T-helper 1 cell treated with Interleukin-12 subunit alpha and Interleukin-12 subunit beta and Interleukin-4 antibody, amounts not matched to agents 30 μg/mL and 1 μg/mL, for 36 hours (primary cell): ENCODE data around the gene CD300LG.
A peak's percentile ranks its signal among the peaks of the same experiment; 100 is the strongest.

Experiments used
- H3K27ac Mint-ChIP-seq: one replicate; pipeline ENCODE4 v1.8.0; 2021; ENCODE audit warnings: mild to moderate bottlenecking, mixed read lengths
- H3K27me3 Mint-ChIP-seq: one replicate; pipeline ENCODE4 v1.8.0; 2021; ENCODE audit warnings: low read depth, mixed read lengths
- H3K36me3 Mint-ChIP-seq: one replicate; pipeline ENCODE4 v1.8.0; 2021; ENCODE audit warnings: low read depth, mixed read lengths
- H3K4me1 Mint-ChIP-seq: one replicate; pipeline ENCODE4 v1.8.0; 2021; ENCODE audit warnings: low read depth, mixed read lengths
- H3K4me3 Mint-ChIP-seq: one replicate; pipeline ENCODE4 v1.8.0; 2021; ENCODE audit warnings: mild to moderate bottlenecking, moderate library complexity, mixed read lengths
- H3K9me3 Mint-ChIP-seq: one replicate; pipeline ENCODE4 v1.8.0; 2021; ENCODE audit warnings: mixed read lengths

CD300LG gene

GRCh38 chr17:43816336-43817320, 30.3 kb upstream of the CD300LG start:
- Mint-ChIP-seq H3K9me3 (no peaks in the 10 kb centered on the region), H3K4me1 (no peaks in the 10 kb centered on the region), H3K27ac (no peak overlapping the region), H3K27me3 (no peaks in the 10 kb centered on the region), H3K36me3 (no peaks in the 10 kb centered on the region), H3K4me3 (no peak overlapping the region)

DNA sequence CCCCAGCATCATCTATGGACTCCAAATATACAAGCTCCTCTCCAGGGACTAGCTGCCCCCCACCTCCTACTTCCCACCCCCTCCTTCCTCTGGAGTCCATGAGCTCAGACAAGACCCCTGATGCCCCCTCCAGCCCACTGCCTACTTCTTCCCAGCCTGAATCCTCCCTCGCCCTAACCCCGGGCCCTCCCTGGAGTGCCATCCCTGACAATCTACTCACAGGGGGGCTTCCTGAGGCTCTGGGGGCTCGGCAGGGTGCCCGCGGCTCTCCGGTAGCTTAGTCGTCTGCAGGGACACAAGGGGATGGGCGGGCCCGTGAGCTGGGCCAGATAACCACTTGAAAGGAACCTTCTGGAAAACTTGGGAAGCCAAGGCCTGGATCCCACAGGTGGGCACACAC, 29.1 kb upstream of the CD300LG start:
- Mint-ChIP-seq H3K36me3 (no peaks in the 10 kb centered on the region), H3K27me3 (no peaks in the 10 kb centered on the region), H3K27ac (no peak overlapping the region), H3K4me3 (no peak overlapping the region), H3K9me3 (no peaks in the 10 kb centered on the region), H3K4me1 (no peaks in the 10 kb centered on the region)

- no peak overlapping the region for H3K27ac Mint-ChIP-seq
- no peaks in the 10 kb centered on the region for H3K36me3 Mint-ChIP-seq
- no peaks in the 10 kb centered on the region for H3K9me3 Mint-ChIP-seq
- H3K4me1 Mint-ChIP-seq = no peaks in the 10 kb centered on the region
- H3K27me3 Mint-ChIP-seq = no peaks in the 10 kb centered on the region
- H3K4me3 Mint-ChIP-seq = no peak overlapping the region
Observed at GRCh38 chr17:43818966-43819365, 28.0 kb upstream of the CD300LG start.

DNA sequence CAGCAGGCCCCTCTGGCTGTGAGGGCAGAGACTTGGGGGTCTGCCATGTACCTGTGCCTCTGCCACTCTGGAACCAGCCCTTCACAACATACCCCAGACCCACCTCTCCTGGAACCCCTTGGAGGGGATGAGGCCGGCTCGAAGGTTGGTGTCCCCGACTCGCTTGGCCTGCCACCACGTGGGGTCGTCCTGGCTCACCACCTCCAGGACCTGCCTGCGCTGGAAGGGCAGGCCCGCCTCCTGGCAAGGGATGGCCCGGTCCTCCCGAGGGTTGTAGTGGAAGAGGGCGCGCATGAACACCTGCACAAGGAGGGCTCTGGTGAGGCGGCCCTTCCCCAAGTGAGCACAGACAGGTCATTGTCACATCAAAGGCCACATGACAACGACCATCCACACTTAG, 26.2 kb upstream of the CD300LG start:
- no peak overlapping the region for H3K4me3 Mint-ChIP-seq
- no peaks in the 10 kb centered on the region for H3K36me3 Mint-ChIP-seq
- no peak overlapping the region for H3K27ac Mint-ChIP-seq
- no peaks in the 10 kb centered on the region for H3K4me1 Mint-ChIP-seq
- no peaks in the 10 kb centered on the region for H3K9me3 Mint-ChIP-seq
- H3K27me3 Mint-ChIP-seq = no peaks in the 10 kb centered on the region

DNA sequence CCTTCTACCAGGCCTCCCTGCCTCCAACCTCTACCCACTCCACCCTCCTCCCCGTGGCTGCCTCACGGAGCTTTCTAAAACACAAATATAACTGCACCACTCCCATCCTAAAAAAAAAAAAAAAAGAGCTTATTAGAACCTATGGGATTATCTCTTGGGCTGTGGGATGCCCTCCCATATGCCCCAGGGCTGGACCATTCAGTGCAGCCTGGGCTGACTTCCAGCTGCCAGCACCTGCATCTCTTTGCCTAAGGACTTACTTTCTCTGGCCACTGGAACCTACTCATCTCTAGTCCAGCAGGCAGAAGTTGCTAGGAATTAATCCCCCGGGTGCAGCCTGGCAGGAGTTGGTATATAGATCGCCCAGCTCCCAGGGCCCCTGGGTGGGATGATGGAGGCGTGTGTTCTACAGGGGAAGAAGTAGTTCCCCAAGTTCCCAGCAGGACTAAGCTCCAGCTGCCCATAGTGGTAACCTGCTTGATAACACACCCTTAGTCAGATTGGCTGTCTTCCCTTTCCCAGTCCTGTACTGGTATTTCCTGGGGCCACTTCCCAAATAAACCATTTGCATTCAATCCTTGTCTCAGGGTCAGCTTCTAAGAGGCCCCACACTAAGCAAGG, 24.3 kb upstream of the CD300LG start:
- Mint-ChIP-seq H3K4me3 (no peak overlapping the region), H3K4me1 (no peaks in the 10 kb centered on the region), H3K36me3 (no peaks in the 10 kb centered on the region), H3K9me3 (no peaks in the 10 kb centered on the region), H3K27me3 (no peaks in the 10 kb centered on the region), H3K27ac (no peak overlapping the region)

DNA sequence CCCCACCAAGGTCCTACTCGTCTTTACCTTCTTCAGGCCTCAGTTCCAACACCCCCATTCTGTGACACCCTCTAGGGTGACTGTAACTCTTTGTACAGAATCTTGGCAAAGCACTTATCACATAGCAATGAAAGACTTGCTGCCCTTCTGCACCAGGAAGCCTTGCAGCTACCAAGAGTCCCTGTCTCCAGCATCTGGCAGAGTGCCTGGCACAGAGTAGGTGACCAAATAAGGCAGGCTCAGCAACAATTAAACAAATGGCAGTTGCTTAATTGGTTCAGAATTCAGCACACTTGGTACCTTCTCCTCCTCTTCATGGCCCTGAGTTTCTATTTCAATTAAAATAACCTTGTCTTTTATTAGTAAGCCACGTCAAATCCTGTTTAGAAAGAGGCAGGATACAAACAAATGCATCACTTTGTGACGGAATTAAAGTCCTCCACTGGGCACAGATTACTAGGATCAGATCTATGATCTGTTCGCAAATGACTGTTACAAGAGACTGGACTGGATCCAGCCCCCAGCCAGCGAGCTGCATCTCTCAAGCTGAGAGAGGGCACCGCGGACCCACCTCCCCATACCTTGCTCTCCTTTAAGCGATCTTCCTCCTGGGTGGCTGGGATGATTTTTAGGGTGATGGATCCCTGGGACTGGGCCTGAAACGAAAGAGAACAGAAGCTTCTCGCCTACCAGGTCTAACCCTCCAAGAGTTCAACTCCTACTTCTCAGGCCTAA, 23.5 kb upstream of the CD300LG start:
- no peaks in the 10 kb centered on the region for H3K36me3 Mint-ChIP-seq
- H3K4me1 Mint-ChIP-seq = no peaks in the 10 kb centered on the region
- H3K4me3 Mint-ChIP-seq = no peak overlapping the region
- H3K27me3 Mint-ChIP-seq = peaks cover under 1% of the 10 kb centered on the region
- no peaks in the 10 kb centered on the region for H3K9me3 Mint-ChIP-seq
- H3K27ac Mint-ChIP-seq = no peak overlapping the region

GRCh38 chr17:43825567-43825966, 21.4 kb upstream of the CD300LG start:
- H3K4me1 Mint-ChIP-seq = no peaks in the 10 kb centered on the region
- no peaks in the 10 kb centered on the region for H3K36me3 Mint-ChIP-seq
- H3K4me3 Mint-ChIP-seq = no peak overlapping the region
- H3K27ac Mint-ChIP-seq = no peak overlapping the region
- no peaks in the 10 kb centered on the region for H3K9me3 Mint-ChIP-seq
- peaks cover 11% of the 10 kb centered on the region for H3K27me3 Mint-ChIP-seq

DNA sequence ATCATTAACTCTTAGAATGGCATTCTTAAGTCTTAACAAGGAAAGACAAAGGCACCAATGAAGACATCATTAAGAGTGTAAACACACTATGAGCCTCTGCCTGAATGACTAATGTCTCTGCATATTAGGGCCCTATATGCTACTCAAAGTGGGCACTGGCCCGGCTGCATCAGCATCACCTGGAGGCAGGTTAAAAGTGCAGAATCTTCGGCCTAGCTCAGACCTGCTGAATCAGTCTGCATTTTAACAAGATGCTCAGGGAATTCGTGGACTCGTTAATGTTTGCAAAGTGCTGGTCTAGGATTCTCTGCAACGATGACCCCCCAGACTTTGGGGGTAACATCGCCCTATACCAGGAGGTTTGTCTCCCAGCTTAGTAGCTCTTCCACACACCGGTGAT, 20.8 kb upstream of the CD300LG start:
- Mint-ChIP-seq H3K9me3 (no peaks in the 10 kb centered on the region), H3K36me3 (no peaks in the 10 kb centered on the region), H3K4me3 (no peak overlapping the region), H3K27ac (no peak overlapping the region), H3K4me1 (peaks cover 3% of the 10 kb centered on the region), H3K27me3 (peaks cover 17% of the 10 kb centered on the region)

- H3K4me3 Mint-ChIP-seq = no peak overlapping the region
- no peaks in the 10 kb centered on the region for H3K36me3 Mint-ChIP-seq
- H3K27me3 Mint-ChIP-seq = peaks cover 30% of the 10 kb centered on the region
- H3K27ac Mint-ChIP-seq = no peak overlapping the region
- H3K4me1 Mint-ChIP-seq = peaks cover 3% of the 10 kb centered on the region
- H3K9me3 Mint-ChIP-seq = no peaks in the 10 kb centered on the region
Observed at GRCh38 chr17:43827596-43827995, 19.4 kb upstream of the CD300LG start.

GRCh38 chr17:43829738-43830137, 17.2 kb upstream of the CD300LG start:
- peaks cover 46% of the 10 kb centered on the region for H3K27me3 Mint-ChIP-seq
- H3K4me3 Mint-ChIP-seq = no peak overlapping the region
- peaks cover 6% of the 10 kb centered on the region for H3K4me1 Mint-ChIP-seq
- no peaks in the 10 kb centered on the region for H3K9me3 Mint-ChIP-seq
- no peak overlapping the region for H3K27ac Mint-ChIP-seq
- no peaks in the 10 kb centered on the region for H3K36me3 Mint-ChIP-seq

DNA sequence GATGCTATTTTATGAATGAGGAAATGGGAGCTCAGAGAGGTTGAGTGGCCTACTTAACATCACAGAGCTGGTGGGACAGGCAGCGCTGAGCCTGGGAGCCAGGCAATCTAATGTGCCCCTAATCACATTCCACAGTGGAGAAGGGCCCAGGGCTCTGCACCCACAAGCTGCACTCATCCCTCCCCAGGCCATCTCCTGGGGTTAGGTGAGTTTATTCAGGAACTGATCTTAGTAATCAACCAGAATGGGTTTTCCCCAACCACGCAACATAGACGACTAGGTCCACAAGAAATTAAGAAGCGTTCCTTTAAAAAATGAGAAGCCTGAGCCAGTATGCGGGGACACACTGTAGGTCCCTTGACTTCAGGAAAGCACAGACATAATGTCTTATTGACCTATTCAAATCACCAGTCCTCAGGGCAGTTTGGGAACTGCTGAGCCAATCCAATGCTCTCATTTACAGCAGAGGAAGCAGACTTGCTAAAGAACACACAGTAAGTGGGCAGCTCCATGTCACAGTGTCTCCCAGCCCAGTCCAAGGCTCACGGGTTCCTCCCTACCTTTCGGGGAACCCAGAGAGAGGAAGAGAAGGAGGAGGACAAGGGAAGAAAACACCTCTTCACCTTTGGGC, 16.4 kb upstream of the CD300LG start:
- Mint-ChIP-seq H3K36me3 (no peaks in the 10 kb centered on the region), H3K4me1 (peaks cover 6% of the 10 kb centered on the region), H3K27ac (no peak overlapping the region), H3K27me3 (peaks cover 52% of the 10 kb centered on the region), H3K4me3 (no peak overlapping the region), H3K9me3 (no peaks in the 10 kb centered on the region)

- H3K27me3 Mint-ChIP-seq = peaks cover 59% of the 10 kb centered on the region
- peaks cover 6% of the 10 kb centered on the region for H3K4me1 Mint-ChIP-seq
- no peaks in the 10 kb centered on the region for H3K36me3 Mint-ChIP-seq
- H3K27ac Mint-ChIP-seq = no peak overlapping the region
- H3K4me3 Mint-ChIP-seq = peak overlapping the region; percentile 23
- H3K9me3 Mint-ChIP-seq = no peaks in the 10 kb centered on the region
Observed at GRCh38 chr17:43831633-43832032, 15.3 kb upstream of the CD300LG start.

- Mint-ChIP-seq H3K4me3 (peak overlapping the region; percentile 67), H3K27ac (no peak overlapping the region), H3K27me3 (peaks cover 59% of the 10 kb centered on the region), H3K4me1 (peaks cover 6% of the 10 kb centered on the region), H3K36me3 (no peaks in the 10 kb centered on the region), H3K9me3 (no peaks in the 10 kb centered on the region)
Observed at GRCh38 chr17:43832168-43832975, 14.6 kb upstream of the CD300LG start.
